SH-SY5Y (cell line): ENCODE results near the gene UBXN10.

Experiments used
- GATA2 ChIP-seq: IDR thresholded peaks from 2 replicates; pipeline ENCODE4 v1.6.1; 2011; ENCODE audit warnings: mild to moderate bottlenecking, low read depth, low read length
- GATA3 ChIP-seq: IDR thresholded peaks from 2 replicates; pipeline ENCODE4 v1.6.1; 2011; ENCODE audit warnings: low read depth, mild to moderate bottlenecking, low read length, moderate library complexity

DNA sequence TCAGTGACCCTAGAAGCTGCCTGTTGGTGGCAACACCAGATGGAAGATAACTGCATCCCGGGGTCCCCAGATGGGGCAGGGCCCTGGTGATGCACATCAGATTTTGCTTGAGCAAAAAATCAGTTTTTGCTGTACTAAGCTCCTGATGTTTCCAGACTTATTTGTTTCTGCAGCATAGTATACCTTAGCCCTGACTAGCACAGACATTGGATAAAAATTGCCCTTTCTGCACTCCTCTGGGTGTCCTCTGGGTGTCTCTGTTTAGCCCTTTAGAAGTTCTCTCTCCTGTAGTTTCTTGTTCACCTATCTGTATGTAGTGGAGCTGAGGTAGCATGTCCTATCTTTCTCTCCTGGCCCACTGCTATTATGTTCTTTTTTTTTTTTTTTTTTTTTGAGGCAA is 30.7 kb downstream of the UBXN10 start:
- no peak for TF ChIP-seq GATA2
- no peak for TF ChIP-seq GATA3
